GM12878 (cell line): ENCODE results near the gene EPHB1. TPM values are rescaled to one million over a fixed set of nuclear protein-coding genes. Genes with fewer than 3 reads are reported as not detected.

Experiments
- ATAC-seq: fragments of 200-7000 bp; cut with Tn5 transposase; 3 replicates; pipeline ENCODE4 v1.9.1; 2020; ENCODE audit warnings: mild to moderate bottlenecking, moderate library complexity
- BruUV-seq: library from RNA; stranded (reverse); fragments of 400-500 nt; replicated peaks from 2 replicates; lab custom pipeline; 2021; lab: Mats Ljungman, UMichigan
- CTCF ChIA-PET: fragments of 300-600 bp; sonication (Branson Sonifier 250); formaldehyde crosslinking; extraction: SDS; loops from one replicate; lab custom pipeline; 2021; ENCODE audit warnings: inconsistent platforms; lab: Yijun Ruan, JAX
- POLR2A ChIA-PET: fragments of 350-600 bp; formaldehyde crosslinking; extraction: SDS; loops from one replicate; lab custom pipeline; 2021; ENCODE audit warnings: inconsistent platforms; lab: Charles Lee
- RAD21 ChIA-PET: fragments of 300-600 bp; sonication (Branson Sonifier 250); formaldehyde crosslinking; loops from one replicate; lab custom pipeline; 2023; ENCODE audit warnings: antibody characterized with exemption; ENCODE audit not compliant: unreplicated experiment; lab: Charles Lee
- SMC1A ChIA-PET: fragments of 300-600 bp; sonication (Branson Sonifier 250); formaldehyde crosslinking; loops from one replicate; lab custom pipeline; 2023; ENCODE audit not compliant: unreplicated experiment, uncharacterized antibody; lab: Charles Lee
- DNase-seq: peaks from one replicate; pipeline ENCODE4 v3.0.0-alpha.2; 2011; ENCODE audit warnings: low read depth, low spot score
- FAIRE-seq: peaks from 3 replicates; lab custom pipeline; 2011; peaks lifted over from hg19 to GRCh38; lab: Jason Lieb, UNC
- H2AFZ ChIP-seq: 2 replicates; pipeline ENCODE4 v1.6.0; 2011; ENCODE audit warnings: low read depth, low read length, control low read depth; ENCODE audit not compliant: control insufficient read depth
- H3K27ac ChIP-seq: 2 replicates; pipeline ENCODE4 v1.5.1; 2011; ENCODE audit warnings: control low read depth; ENCODE audit not compliant: control insufficient read depth, insufficient read depth
- H3K27me3 ChIP-seq, 2 experiments: replicated peaks in 1 of 2; 2 replicates each; pipeline versions ENCODE4 v1.6.0 to v1.6.1; 2011; ENCODE audit warnings: low read length in 1 of 2; ENCODE audit not compliant: control insufficient read depth in 2 of 2, insufficient read depth in 2 of 2
- H3K36me3 ChIP-seq, 2 experiments: 2 replicates each; pipeline ENCODE4 v1.5.1; 2011; ENCODE audit warnings: low read length in 1 of 2; ENCODE audit not compliant: control insufficient read depth in 2 of 2, insufficient read depth in 2 of 2
- H3K4me1 ChIP-seq: 2 replicates; pipeline ENCODE4 v1.6.1; 2011; ENCODE audit warnings: mild to moderate bottlenecking, low read length, moderate library complexity, mixed read lengths; ENCODE audit not compliant: control insufficient read depth, insufficient read depth
- H3K4me2 ChIP-seq: 2 replicates; pipeline ENCODE4 v1.6.0; 2011; ENCODE audit warnings: control low read depth; ENCODE audit not compliant: control insufficient read depth, insufficient read depth
- H3K4me3 ChIP-seq: fragments of 200-600 bp; sonication (generic); 2 replicates; pipeline ENCODE4 v1.5.1; 2016
- H3K79me2 ChIP-seq: 2 replicates; pipeline ENCODE4 v1.6.0; 2011; ENCODE audit warnings: low read length; ENCODE audit not compliant: control insufficient read depth, insufficient read depth
- H3K9ac ChIP-seq: 2 replicates; pipeline ENCODE4 v1.8.0; 2011; ENCODE audit warnings: low read length, control low read depth, mixed read lengths; ENCODE audit not compliant: control insufficient read depth, insufficient read depth
- H3K9me3 ChIP-seq: replicated peaks from 3 replicates; pipeline ENCODE4 v1.5.1; 2011; ENCODE audit warnings: mild to moderate bottlenecking, low read length; ENCODE audit not compliant: control insufficient read depth, insufficient read depth
- H4K20me1 ChIP-seq: 2 replicates; pipeline ENCODE4 v1.6.0; 2011; ENCODE audit not compliant: control insufficient read depth, insufficient read depth
- ESRRA ChIP-seq: IDR thresholded peaks from 2 replicates; pipeline ENCODE4 v1.6.1; 2012; ENCODE audit warnings: mild to moderate bottlenecking, low read length, improper control_type of control experiment
- FOXM1 ChIP-seq: IDR thresholded peaks from 2 replicates; pipeline ENCODE4 v1.6.1; 2012; ENCODE audit warnings: low read depth, mild to moderate bottlenecking, inconsistent platforms, low read length, moderate library complexity
- GABPA ChIP-seq: IDR thresholded peaks from 2 replicates; pipeline ENCODE4 v1.6.1; 2014; ENCODE audit warnings: antibody characterized with exemption, low read depth, mild to moderate bottlenecking, inconsistent platforms
- HDGF ChIP-seq: fragments of 450-650 bp; IDR thresholded peaks from 2 replicates; pipeline ENCODE4 v1.6.1; 2016; ENCODE audit warnings: antibody characterized with exemption
- NFXL1 ChIP-seq: fragments of 450-650 bp; IDR thresholded peaks from 2 replicates; pipeline ENCODE4 v1.6.1; 2017; ENCODE audit warnings: antibody characterized with exemption, mild to moderate bottlenecking, borderline replicate concordance
- NFYA ChIP-seq: IDR thresholded peaks from 2 replicates; pipeline ENCODE4 v1.6.1; 2011; ENCODE audit warnings: low read depth, mild to moderate bottlenecking, low read length, improper control_type of control experiment, borderline replicate concordance
- PAX5 ChIP-seq: IDR thresholded peaks from 2 replicates; pipeline ENCODE4 v1.6.1; 2011; ENCODE audit warnings: low read depth, low read length, borderline replicate concordance
- PAX8 ChIP-seq: fragments of 450-650 bp; IDR thresholded peaks from 2 replicates; pipeline ENCODE4 v1.6.1; 2017; ENCODE audit warnings: mild to moderate bottlenecking, moderate library complexity
- SIN3A ChIP-seq: IDR thresholded peaks from 2 replicates; pipeline ENCODE4 v1.6.1; 2012; ENCODE audit warnings: low read depth, low read length, improper control_type of control experiment
- STAT1 ChIP-seq: fragments of 450-650 bp; conservative IDR thresholded peaks from 2 replicates; pipeline ENCODE4 v1.6.1; 2014; ENCODE audit warnings: antibody characterized with exemption, mild to moderate bottlenecking
- SUPT20H ChIP-seq: IDR thresholded peaks from 2 replicates; pipeline ENCODE4 v1.6.1; 2011; ENCODE audit warnings: low read depth, mild to moderate bottlenecking, low read length, moderate library complexity, borderline replicate concordance; ENCODE audit not compliant: control insufficient read depth
- TBL1XR1 ChIP-seq: IDR thresholded peaks from 2 replicates; pipeline ENCODE4 v1.6.1; 2012; ENCODE audit warnings: low read depth, low read length, improper control_type of control experiment
- TCF3 ChIP-seq: IDR thresholded peaks from 2 replicates; pipeline ENCODE4 v1.6.1; 2012; ENCODE audit warnings: low read depth, mild to moderate bottlenecking, low read length, borderline replicate concordance; ENCODE audit not compliant: insufficient read depth
- TCF7 ChIP-seq: IDR thresholded peaks from 2 replicates; pipeline ENCODE4 v1.6.1; 2014; ENCODE audit warnings: antibody characterized with exemption, borderline replicate concordance
- YBX1 ChIP-seq: fragments of 450-650 bp; IDR thresholded peaks from 2 replicates; pipeline ENCODE4 v1.6.1; 2016; ENCODE audit warnings: antibody characterized with exemption
- YY1 ChIP-seq: IDR thresholded peaks from 2 replicates; pipeline ENCODE4 v1.6.1; 2011; ENCODE audit warnings: low read depth, mild to moderate bottlenecking, low read length
- WGBS: methylation state at CpG from one replicate; pipeline ENCODE4 v1.1.6; 2016; ENCODE audit warnings: low lambda C conversion rate; ENCODE audit not compliant: insufficient replicate concordance, insufficient coverage; ENCODE audit errors: missing lambda C conversion rate; 5-methylcytosine and 5-hydroxymethylcytosine counted together
- in situ Hi-C: fragments of 300-500 bp; cut with MboI; formaldehyde crosslinking; loops from 9 replicates; pipeline ENCODE4 v1.14.3; 2018; ENCODE audit warnings: mixed read lengths
- intact Hi-C: fragments of 100-400 bp; cut with micrococcal nuclease; formaldehyde crosslinking; loops from one replicate; pipeline ENCODE4 v1.14.2; 2022; ENCODE audit not compliant: unreplicated experiment
- polyA plus RNA-seq, 11 experiments: library from polyadenylated mRNA; depleted of rRNA in 4 of 11; unstranded in 6 of 11; stranded (reverse) in 5 of 11; fragments of >200 nt; fragmentation: Nextera tagmentation in 4 of 11; fragmentation: Illumina TruSeq in 1 of 11; extraction: Ambion mirVana in 4 of 11; extraction: Trizol in 1 of 11; gene quantifications; 1 replicate in 1 of 11; 2 replicates in 10 of 11; pipeline versions ENCODE4 v1.2.1 to v1.2.3, GENCODE V29; 2011 to 2016; ENCODE audit warnings: inconsistent platforms in 2 of 11, missing spikeins in 2 of 11, low read depth in 1 of 11
- total RNA-seq, 4 experiments: library from RNA; depleted of rRNA in 3 of 4; stranded (reverse); fragments of >200 nt in 3 of 4; fragmentation: Illumina TruSeq in 1 of 4; extraction: Trizol in 1 of 4; gene quantifications; 2 replicates each; pipeline versions ENCODE4 v1.2.1 to v1.2.3, GENCODE V29; 2013 to 2021
- TF ChIP-seq, protein P1 (sequence below): IDR thresholded peaks from 2 replicates; pipeline ENCODE4 v1.6.1; 2011; ENCODE audit warnings: low read depth, mild to moderate bottlenecking, low read length, moderate library complexity, borderline replicate concordance; ENCODE audit errors: extremely low read depth
- TF ChIP-seq, protein P2 (sequence below): fragments of 450-650 bp; IDR thresholded peaks from 2 replicates; pipeline ENCODE4 v1.6.1; 2018; ENCODE audit warnings: mild to moderate bottlenecking, low read depth, moderate library complexity; ENCODE audit not compliant: partially characterized antibody
- TF ChIP-seq, protein P3 (sequence below): fragments of 450-650 bp; IDR thresholded peaks from 2 replicates; pipeline ENCODE4 v1.6.1; 2018; ENCODE audit warnings: borderline replicate concordance, mild to moderate bottlenecking; ENCODE audit not compliant: partially characterized antibody
- TF ChIP-seq, protein P4 (sequence below): IDR thresholded peaks from 2 replicates; pipeline ENCODE4 v1.6.1; 2011; ENCODE audit warnings: low read depth, low read length, improper control_type of control experiment, borderline replicate concordance

The EPHB1 gene
- total and polyA plus RNA-seq, 10 of the 15 experiments (the other 5 are each of a cell fraction or from before 2014, with no cell fraction given): 0.33 to 23.8 (median 1.2) TPM

DNA sequence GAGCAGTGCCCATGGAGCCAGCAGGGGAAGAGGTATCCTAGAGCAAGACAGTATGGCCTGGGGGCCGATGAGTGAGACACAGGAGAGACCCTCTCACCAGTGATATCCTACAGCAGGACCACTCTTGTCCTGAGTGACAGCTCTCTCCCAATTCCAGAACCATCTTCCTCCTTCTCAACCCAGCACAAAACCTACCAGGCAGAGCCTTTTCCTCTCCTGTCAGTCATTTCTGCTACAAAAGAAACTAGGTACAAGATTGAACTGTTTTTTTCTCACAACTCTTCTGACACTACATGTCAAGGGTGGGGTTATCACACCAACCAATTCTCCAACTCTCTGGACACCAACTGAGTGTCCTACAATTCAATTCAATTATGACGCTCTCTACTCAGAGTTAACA is 506.6 kb downstream of the EPHB1 start:
- Histone ChIP-seq H3K4me3 (no peak overlapping the region), H3K27me3 (no peaks in the 10 kb centered on the region), H3K9me3 (no peaks in the 10 kb centered on the region), H3K27ac (no peak overlapping the region), H3K79me2 (no peaks in the 10 kb centered on the region), H3K9ac (no peak overlapping the region), H3K4me2 (no peak overlapping the region), H2AFZ (no peak overlapping the region), H3K36me3 (no peaks in the 10 kb centered on the region), H3K4me1 (no peaks in the 10 kb centered on the region)
- BruUV-seq: no TSS peak
- CTCF ChIA-PET: no interaction called here
- RAD21 ChIA-PET: no interaction called here
- intact Hi-C loops: no loop called here
- DNase-seq: no peak
- SMC1A ChIA-PET: interaction anchor here (1.5 kb wide), 1 partner anchor 9 kb away, joined by 4 read pairs; no protein-coding TSS in a partner anchor
- 24% methylated on average over 2 of the region's 2 CpGs for WGBS
- FAIRE-seq: no peak
- ATAC-seq: no peak
- in situ Hi-C loops: no loop called here
- POLR2A ChIA-PET: no interaction called here
- TF ChIP-seq ESRRA (no peak), YBX1 (no peak), GABPA (no peak), STAT1 (no peak), TCF3 (no peak), SUPT20H (no peak), PAX8 (no peak), PAX5 (no peak), FOXM1 (no peak), TCF7 (no peak), SIN3A (no peak), HDGF (no peak), TBL1XR1 (no peak), YY1 (no peak), NFYA (no peak), NFXL1 (no peak)
- TF ChIP-seq, protein P1, sequence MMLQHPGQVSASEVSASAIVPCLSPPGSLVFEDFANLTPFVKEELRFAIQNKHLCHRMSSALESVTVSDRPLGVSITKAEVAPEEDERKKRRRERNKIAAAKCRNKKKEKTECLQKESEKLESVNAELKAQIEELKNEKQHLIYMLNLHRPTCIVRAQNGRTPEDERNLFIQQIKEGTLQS: no peak
- TF ChIP-seq, protein P2, sequence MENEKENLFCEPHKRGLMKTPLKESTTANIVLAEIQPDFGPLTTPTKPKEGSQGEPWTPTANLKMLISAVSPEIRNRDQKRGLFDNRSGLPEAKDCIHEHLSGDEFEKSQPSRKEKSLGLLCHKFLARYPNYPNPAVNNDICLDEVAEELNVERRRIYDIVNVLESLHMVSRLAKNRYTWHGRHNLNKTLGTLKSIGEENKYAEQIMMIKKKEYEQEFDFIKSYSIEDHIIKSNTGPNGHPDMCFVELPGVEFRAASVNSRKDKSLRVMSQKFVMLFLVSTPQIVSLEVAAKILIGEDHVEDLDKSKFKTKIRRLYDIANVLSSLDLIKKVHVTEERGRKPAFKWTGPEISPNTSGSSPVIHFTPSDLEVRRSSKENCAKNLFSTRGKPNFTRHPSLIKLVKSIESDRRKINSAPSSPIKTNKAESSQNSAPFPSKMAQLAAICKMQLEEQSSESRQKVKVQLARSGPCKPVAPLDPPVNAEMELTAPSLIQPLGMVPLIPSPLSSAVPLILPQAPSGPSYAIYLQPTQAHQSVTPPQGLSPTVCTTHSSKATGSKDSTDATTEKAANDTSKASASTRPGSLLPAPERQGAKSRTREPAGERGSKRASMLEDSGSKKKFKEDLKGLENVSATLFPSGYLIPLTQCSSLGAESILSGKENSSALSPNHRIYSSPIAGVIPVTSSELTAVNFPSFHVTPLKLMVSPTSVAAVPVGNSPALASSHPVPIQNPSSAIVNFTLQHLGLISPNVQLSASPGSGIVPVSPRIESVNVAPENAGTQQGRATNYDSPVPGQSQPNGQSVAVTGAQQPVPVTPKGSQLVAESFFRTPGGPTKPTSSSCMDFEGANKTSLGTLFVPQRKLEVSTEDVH: no peak
- TF ChIP-seq, protein P3, sequence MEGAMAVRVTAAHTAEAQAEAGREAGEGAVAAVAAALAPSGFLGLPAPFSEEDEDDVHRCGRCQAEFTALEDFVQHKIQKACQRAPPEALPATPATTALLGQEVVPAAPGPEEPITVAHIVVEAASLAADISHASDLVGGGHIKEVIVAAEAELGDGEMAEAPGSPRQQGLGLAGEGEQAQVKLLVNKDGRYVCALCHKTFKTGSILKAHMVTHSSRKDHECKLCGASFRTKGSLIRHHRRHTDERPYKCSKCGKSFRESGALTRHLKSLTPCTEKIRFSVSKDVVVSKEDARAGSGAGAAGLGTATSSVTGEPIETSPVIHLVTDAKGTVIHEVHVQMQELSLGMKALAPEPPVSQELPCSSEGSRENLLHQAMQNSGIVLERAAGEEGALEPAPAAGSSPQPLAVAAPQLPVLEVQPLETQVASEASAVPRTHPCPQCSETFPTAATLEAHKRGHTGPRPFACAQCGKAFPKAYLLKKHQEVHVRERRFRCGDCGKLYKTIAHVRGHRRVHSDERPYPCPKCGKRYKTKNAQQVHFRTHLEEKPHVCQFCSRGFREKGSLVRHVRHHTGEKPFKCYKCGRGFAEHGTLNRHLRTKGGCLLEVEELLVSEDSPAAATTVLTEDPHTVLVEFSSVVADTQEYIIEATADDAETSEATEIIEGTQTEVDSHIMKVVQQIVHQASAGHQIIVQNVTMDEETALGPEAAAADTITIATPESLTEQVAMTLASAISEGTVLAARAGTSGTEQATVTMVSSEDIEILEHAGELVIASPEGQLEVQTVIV: no peak
- TF ChIP-seq, protein P4, sequence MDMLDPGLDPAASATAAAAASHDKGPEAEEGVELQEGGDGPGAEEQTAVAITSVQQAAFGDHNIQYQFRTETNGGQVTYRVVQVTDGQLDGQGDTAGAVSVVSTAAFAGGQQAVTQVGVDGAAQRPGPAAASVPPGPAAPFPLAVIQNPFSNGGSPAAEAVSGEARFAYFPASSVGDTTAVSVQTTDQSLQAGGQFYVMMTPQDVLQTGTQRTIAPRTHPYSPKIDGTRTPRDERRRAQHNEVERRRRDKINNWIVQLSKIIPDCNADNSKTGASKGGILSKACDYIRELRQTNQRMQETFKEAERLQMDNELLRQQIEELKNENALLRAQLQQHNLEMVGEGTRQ: no peak
- TF ChIP-seq, all 136 proteins: peak for 0
- H4K20me1 ChIP-seq: no peaks in the 10 kb centered on the region
